ENCODE measurements around the gene HTATIP2.
A peak's percentile ranks its signal among the peaks of the same experiment; 100 is the strongest.
"Not testable (repeated sequence)": the region's sequence is repeated elsewhere in the genome, so short reads cannot be mapped to it uniquely, and the experiment has no call there.

The HTATIP2 gene

DNA sequence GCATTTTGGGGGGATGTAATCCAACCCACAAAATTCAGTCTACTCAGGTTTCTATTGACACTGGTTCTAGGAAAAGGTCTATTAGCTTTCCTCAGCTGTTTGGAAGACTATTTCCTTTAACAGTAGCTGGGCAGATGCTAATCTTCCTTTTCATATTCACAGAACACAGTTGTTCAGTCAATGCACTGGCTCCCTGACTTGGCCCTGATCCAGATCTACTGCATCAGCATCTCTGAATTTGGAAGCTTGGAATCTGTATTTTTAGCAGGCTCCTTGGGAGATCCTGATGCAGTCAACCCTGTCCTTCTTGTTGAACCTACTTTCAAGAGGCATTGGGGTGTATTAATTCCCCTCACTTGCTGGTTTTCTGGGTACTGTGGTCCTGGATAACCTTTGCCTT is 6.3 kb downstream of the HTATIP2 start:
- no peak for DNase-seq (ENCODE audit: low read depth in 2 of 3, low spot score in 1 of 3)

- DNase-seq (ENCODE audit: low read depth in 2 of 3, low spot score in 1 of 3): no peak
These were observed 8.6 kb downstream of the HTATIP2 start for GRCh38 chr11:20372081-20372626.

GRCh38 chr11:20373147-20373546 is 9.6 kb downstream of the HTATIP2 start:
- no peak for DNase-seq (ENCODE audit: low read depth in 2 of 3, low spot score in 1 of 3)

DNA sequence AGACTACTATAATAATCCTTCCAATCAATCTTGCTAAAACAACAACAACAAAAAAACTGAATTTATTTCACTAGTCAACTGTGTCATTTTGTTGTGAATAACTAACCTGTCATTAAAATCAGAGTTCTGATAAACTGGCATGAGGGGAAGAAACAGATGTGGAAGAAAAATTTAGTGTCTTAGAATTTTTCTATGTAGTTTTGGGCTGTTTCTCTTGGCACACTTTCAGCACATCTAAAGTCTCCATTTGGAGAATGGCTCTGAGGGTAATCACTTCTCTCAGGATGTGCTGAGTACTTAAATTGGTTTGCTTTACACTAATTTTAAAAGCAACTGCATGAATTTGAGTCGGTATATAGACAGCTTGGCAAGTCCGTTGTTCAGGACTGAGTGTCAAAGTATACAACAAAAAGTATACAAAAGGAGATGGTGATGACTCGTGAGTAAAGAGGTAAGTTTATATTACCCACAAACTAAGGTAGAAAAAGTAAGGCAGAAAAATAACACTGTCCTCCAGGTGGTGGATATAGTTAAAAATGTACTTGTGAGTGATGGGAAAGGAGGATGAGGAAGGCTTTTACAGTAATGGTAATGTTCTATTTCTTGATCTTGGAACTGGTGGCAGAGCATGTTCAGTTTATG is 10.2 kb downstream of the HTATIP2 start:
- DNase-seq (ENCODE audit: low read depth in 2 of 3, low spot score in 1 of 3): no peak

GRCh38 chr11:20374741-20375300 is 11.3 kb downstream of the HTATIP2 start:
- no peak for DNase-seq (ENCODE audit: low read depth in 2 of 3, low spot score in 1 of 3)

- no peak for DNase-seq (ENCODE audit: low read depth in 2 of 3, low spot score in 1 of 3)
These were observed 12.7 kb downstream of the HTATIP2 start for GRCh38 chr11:20376162-20376730.

- DNase-seq (ENCODE audit: low read depth in 2 of 3, low spot score in 1 of 3): not testable (repeated sequence)
These were observed 22.5 kb downstream of the HTATIP2 start for GRCh38 chr11:20385996-20386395.

- DNase-seq (ENCODE audit: low read depth in 2 of 3, low spot score in 1 of 3): peak; percentile 92 to 95 (median 93)
These were observed 24.0 kb downstream of the HTATIP2 start, which contains the start of gene PRMT3 for GRCh38 chr11:20387261-20388095. Gene PRMT3, plus strand, starts transcription at chr11:20387716. Its CDS starts 31 bp downstream, at chr11:20387747.

DNA sequence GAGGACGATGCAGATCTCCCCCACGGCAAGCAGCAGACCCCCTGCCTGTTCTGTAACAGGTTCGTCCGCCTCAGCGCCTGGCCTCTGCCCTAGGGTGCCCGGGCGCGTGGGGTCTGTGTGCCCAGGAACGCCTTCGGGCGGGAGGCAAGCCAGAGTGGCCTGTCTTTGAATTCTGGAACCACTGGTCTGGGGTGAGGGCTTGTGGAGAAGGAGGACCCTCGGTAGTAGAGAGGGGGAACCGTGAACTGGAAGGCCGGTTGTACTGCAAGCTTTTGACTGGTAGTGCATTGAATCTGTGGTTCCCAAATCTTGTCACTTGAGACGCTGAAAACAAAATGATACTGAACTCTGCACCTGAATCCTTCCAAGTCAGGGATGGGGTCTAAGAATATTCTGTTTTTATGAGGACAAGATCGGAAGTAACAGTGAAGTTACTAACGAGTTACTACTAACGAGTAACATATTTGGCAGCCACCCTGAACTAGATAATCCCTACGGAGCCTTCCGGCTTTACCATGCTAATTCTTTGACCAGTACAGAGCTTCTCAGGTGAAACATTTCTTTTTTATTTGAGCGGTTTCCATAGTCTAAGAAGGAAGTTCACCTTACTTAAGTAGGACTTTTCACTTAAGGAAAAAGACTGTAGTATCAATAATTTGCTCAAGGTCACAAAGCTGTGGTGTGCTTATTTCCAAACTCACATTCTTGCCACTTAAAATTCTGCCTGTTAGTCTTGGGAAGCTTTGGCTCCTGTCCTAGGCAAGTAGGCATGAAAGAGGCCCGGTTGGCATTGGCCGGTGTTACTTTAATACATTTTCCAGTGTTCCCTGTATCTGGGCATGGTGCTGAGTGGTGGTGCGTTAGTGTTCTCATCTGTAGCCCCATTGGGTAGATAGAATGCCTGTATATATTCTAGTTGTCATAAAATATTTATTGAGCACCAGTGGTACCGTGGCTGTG is 24.9 kb downstream of the HTATIP2 start:
- DNase-seq (ENCODE audit: low read depth in 2 of 3, low spot score in 1 of 3): no peak

DNA sequence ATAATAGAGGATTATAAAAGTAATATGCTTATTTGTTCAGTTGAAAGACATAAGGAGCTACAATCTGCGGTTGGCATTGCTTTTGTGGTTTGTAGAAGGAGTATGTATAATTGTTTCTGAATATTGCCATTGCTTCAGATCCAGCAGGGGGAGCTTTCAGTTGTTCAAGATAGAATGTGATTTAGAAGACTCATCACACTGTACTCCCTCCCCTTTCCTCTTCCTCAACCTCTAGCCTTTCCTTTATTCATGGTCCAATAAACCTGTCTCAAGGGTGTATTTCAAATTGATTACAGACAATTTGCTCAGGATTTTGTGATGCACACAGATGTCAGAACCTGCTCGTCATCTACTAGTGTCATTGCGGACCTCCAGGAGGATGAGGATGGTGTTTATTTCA is 33.8 kb downstream of the HTATIP2 start:
- DNase-seq (ENCODE audit: low read depth in 2 of 3, low spot score in 1 of 3): no peak

DNA sequence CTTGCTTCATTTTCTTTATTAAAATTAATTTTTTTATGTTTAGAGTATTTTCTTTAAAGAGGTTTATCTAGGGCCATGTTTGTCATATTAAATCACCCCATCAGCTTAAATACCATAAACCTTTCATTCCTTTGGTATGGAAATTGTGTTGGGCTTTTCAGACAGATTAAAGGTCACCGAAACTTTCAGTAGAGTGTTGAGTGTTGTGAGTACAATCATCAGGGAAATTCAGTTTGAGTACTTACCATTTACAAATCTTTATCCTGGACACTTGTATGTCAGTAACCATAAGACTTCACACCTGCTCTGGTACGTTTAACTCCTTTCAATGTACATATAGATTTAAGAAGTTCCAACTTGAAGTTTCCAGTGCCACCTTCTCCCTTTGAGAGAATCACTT is 36.0 kb downstream of the HTATIP2 start:
- DNase-seq (ENCODE audit: low read depth in 2 of 3, low spot score in 1 of 3): no peak

DNA sequence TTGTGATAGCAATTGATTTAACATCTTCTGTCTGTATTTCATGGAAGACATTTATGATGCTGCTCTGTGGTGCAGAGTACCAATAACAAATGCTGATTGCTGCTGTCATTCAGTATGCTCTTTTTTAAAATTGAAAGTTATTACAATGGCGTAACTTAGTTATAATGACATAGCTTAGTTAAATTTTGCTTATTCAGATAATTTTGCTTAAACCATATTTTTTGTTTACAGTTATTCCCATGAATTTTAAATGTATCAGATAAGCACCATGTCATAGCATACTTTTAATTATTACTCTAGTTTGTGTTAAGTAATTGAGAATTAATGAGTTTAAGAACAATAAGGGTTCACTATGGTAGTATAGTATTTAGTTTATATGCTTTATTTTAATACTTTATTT is 39.5 kb downstream of the HTATIP2 start:
- no peak for DNase-seq (ENCODE audit: low read depth in 2 of 3, low spot score in 1 of 3)

DNA sequence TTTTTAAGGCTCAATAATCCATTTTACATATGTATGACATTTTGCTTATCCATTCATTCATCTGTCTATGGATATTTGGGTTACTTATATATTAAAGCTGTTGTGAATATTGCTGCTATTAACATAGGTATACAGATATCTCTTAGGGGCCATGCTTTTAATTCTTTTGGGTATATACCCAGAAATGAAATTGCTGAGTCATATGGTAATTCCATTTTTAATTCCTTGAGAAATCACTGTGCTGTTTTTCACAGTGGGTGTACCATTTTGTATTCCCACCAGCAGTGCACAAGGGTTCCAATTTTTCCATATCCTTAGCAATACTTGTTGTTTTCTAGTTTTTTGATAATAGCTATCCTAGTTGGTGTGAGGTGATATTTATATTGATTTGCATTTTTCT is 43.0 kb downstream of the HTATIP2 start:
- no peak for DNase-seq (ENCODE audit: low read depth in 2 of 3, low spot score in 1 of 3)

GRCh38 chr11:20407344-20407743 is 43.8 kb downstream of the HTATIP2 start:
- no peak for DNase-seq (ENCODE audit: low read depth in 2 of 3, low spot score in 1 of 3)

GRCh38 chr11:20415432-20415831 is 51.9 kb downstream of the HTATIP2 start:
- no peak for DNase-seq (ENCODE audit: low read depth in 2 of 3, low spot score in 1 of 3)

GRCh38 chr11:20417771-20418170 is 54.3 kb downstream of the HTATIP2 start:
- DNase-seq (ENCODE audit: low read depth in 2 of 3, low spot score in 1 of 3): no peak

GRCh38 chr11:20421946-20422345 is 58.4 kb downstream of the HTATIP2 start:
- no peak for DNase-seq (ENCODE audit: low read depth in 2 of 3, low spot score in 1 of 3)

DNA sequence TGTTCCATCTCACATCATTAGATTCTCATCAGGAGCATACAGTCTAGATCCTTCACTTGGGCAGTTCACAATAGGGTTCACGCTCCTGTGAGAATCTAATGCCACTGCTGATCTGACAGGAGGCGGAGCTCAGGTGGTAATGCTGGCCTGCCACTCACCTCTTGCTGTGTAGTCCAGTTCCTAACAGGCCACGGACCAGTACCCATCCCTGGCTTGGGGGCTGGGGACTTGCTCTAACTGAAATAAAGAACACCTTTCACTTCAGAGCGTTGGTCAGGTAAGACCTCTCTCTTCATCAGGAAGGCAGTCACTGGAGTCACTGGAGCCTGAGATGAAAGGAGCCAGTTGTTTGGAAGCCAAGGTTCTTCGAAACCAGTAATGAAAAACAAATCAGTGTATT is 65.7 kb downstream of the HTATIP2 start:
- DNase-seq (ENCODE audit: low read depth in 2 of 3, low spot score in 1 of 3): no peak
